GM23248 (cell line): ENCODE data around the gene CUX1. TPM values are rescaled to one million over a fixed set of nuclear protein-coding genes. Genes with fewer than 3 reads are reported as not detected.
A peak's percentile ranks its signal among the peaks of the same experiment; 100 is the strongest.
"Not testable (repeated sequence)": the region's sequence is repeated elsewhere in the genome, so short reads cannot be mapped to it uniquely, and the experiment has no call there.

Source experiments
- DNase-seq: peaks from one replicate; pipeline ENCODE4 v3.0.0-alpha.2; 2015
- H2AFZ ChIP-seq: fragments of 200-600 bp; sonication (generic); 2 replicates; pipeline ENCODE4 v1.6.1; 2016; ENCODE audit warnings: antibody characterized with exemption
- H3F3A ChIP-seq: fragments of 200-600 bp; sonication (generic); 2 replicates; pipeline ENCODE4 v1.6.1; 2016; ENCODE audit warnings: mild to moderate bottlenecking, antibody characterized with exemption, mixed run types; ENCODE audit not compliant: insufficient read depth
- H3K27ac ChIP-seq: fragments of 200-600 bp; sonication (generic); 2 replicates; pipeline ENCODE4 v1.5.1; 2016; ENCODE audit warnings: mild to moderate bottlenecking
- H3K27me3 ChIP-seq: fragments of 200-600 bp; sonication (generic); replicated peaks from 2 replicates; pipeline ENCODE4 v1.6.1; 2016; ENCODE audit warnings: mild to moderate bottlenecking; ENCODE audit not compliant: insufficient read depth
- H3K36me3 ChIP-seq: fragments of 200-600 bp; sonication (generic); 2 replicates; pipeline ENCODE4 v1.6.1; 2016; ENCODE audit warnings: low read depth, mild to moderate bottlenecking
- H3K4me1 ChIP-seq: fragments of 200-600 bp; sonication (generic); 2 replicates; pipeline ENCODE4 v1.6.1; 2016; ENCODE audit warnings: mild to moderate bottlenecking; ENCODE audit not compliant: insufficient read depth
- H3K4me2 ChIP-seq: fragments of 200-600 bp; sonication (generic); one replicate; pipeline ENCODE4 v1.6.1; 2016; ENCODE audit warnings: mild to moderate bottlenecking; ENCODE audit not compliant: unreplicated experiment
- H3K4me3 ChIP-seq: fragments of 200-600 bp; sonication (generic); 2 replicates; pipeline ENCODE4 v1.5.1; 2016; ENCODE audit warnings: mild to moderate bottlenecking
- H3K79me2 ChIP-seq: fragments of 200-600 bp; sonication (generic); 2 replicates; pipeline ENCODE4 v1.6.1; 2016; ENCODE audit warnings: mild to moderate bottlenecking; ENCODE audit not compliant: insufficient read depth
- H3K9ac ChIP-seq: fragments of 200-600 bp; sonication (generic); 2 replicates; pipeline ENCODE4 v1.6.1; 2016; ENCODE audit warnings: mild to moderate bottlenecking
- H3K9me2 ChIP-seq: fragments of 200-600 bp; sonication (generic); 2 replicates; pipeline ENCODE4 v1.6.1; 2016; ENCODE audit warnings: mixed run types, mild to moderate bottlenecking, moderate library complexity; ENCODE audit not compliant: insufficient read depth
- H3K9me3 ChIP-seq: fragments of 200-600 bp; sonication (generic); one replicate; pipeline ENCODE4 v1.6.1; 2017; ENCODE audit warnings: low read depth
- H4K20me1 ChIP-seq: fragments of 200-600 bp; sonication (generic); 2 replicates; pipeline ENCODE4 v1.6.0; 2016; ENCODE audit not compliant: insufficient read depth
- EZH2 ChIP-seq: fragments of 200-600 bp; sonication (generic); IDR thresholded peaks from 2 replicates; pipeline ENCODE4 v1.6.1; 2018; ENCODE audit warnings: antibody characterized with exemption, mild to moderate bottlenecking; ENCODE audit not compliant: insufficient read depth, poor library complexity, severe bottlenecking
- EZH2phosphoT487 ChIP-seq: fragments of 200-600 bp; sonication (generic); IDR thresholded peaks from 2 replicates; pipeline ENCODE4 v1.6.1; 2018; ENCODE audit warnings: antibody characterized with exemption, moderate library complexity, mild to moderate bottlenecking, low read depth; ENCODE audit not compliant: insufficient read depth
- WGBS, 2 experiments: methylation state at CpG; one replicate each; pipeline ENCODE4 v1.1.6; 2015 to 2017; ENCODE audit warnings: low lambda C conversion rate in 2 of 2, low coverage in 1 of 2; ENCODE audit errors: missing lambda C conversion rate in 2 of 2; 5-methylcytosine and 5-hydroxymethylcytosine counted together
- in situ Hi-C: fragments of 300-500 bp; cut with MboI; formaldehyde crosslinking; loops from 2 replicates; pipeline ENCODE4 v1.15.0; 2020
- polyA plus RNA-seq: library from polyadenylated mRNA; unstranded; fragments of >200 nt; fragmentation: Nextera tagmentation; extraction: Ambion mirVana; gene quantifications from 2 replicates; pipeline ENCODE4 v1.2.1, GENCODE V29; 2016
- total RNA-seq: library from RNA; depleted of rRNA; stranded (reverse); fragments of >200 nt; shearing (Covaris generic); gene quantifications from 2 replicates; pipeline ENCODE4 v1.2.3, GENCODE V29; 2014

CUX1 gene
- total and polyA plus RNA-seq, 2 experiments from 2014 or later = 30.2 to 34.9 TPM

DNA sequence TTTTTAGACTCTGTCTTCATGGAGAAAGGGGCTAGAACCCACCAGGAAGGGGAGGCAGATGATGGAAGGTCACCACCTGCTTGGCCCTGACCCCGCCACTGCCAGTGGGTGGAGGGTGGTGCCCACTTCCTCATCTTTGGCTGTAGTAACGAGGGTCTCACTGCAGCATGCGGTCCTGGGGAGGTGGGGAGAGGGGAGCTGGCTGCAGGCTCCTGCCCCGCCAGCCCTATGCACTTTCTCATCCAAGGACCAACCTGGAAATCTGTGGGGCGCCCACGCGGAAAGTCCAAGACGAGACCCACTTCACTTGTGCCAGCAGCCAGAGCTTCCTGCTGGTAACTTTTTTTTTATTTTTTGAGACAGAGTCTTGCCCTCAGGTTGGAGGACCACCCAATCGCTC lies 101.0 kb downstream of the CUX1 start:
- TF ChIP-seq EZH2 (no peak), EZH2phosphoT487 (no peak)
- Histone ChIP-seq H3K4me3 (no peak overlapping the region), H3K9me3 (no peaks in the 10 kb centered on the region), H3K4me1 (peaks cover 7% of the 10 kb centered on the region), H4K20me1 (no peaks in the 10 kb centered on the region), H2AFZ (no peak overlapping the region), H3K9ac (no peak overlapping the region), H3F3A (peaks cover 4% of the 10 kb centered on the region; the same call in 1 of the 2 replicates), H3K27ac (no peak overlapping the region), H3K79me2 (peaks cover 43% of the 10 kb centered on the region), H3K36me3 (no peaks in the 10 kb centered on the region), H3K4me2 (no peak overlapping the region), H3K27me3 (no peaks in the 10 kb centered on the region), H3K9me2 (no peaks in the 10 kb centered on the region)
- in situ Hi-C loops = no loop called here
- DNase-seq = no peak
- WGBS, 2 experiments = 98 to 100% methylated on average over 7 to 8 of the region's 9 CpGs

GRCh38 chr7:101919363-101920115 lies 102.1 kb downstream of the CUX1 start:
- H3K9me2 ChIP-seq = no peaks in the 10 kb centered on the region
- in situ Hi-C loops = no loop called here
- H3K4me2 ChIP-seq = no peak overlapping the region
- H3K9ac ChIP-seq = no peak overlapping the region
- H3F3A ChIP-seq = peaks cover 10% of the 10 kb centered on the region; the same call in 1 of the 2 replicates
- TF ChIP-seq EZH2 = no peak
- no peak for TF ChIP-seq EZH2phosphoT487
- H3K4me3 ChIP-seq = no peak overlapping the region
- H2AFZ ChIP-seq = no peak overlapping the region
- no peaks in the 10 kb centered on the region for H3K9me3 ChIP-seq
- H3K27ac ChIP-seq = no peak overlapping the region
- H3K79me2 ChIP-seq = peaks cover 36% of the 10 kb centered on the region
- no peaks in the 10 kb centered on the region for H4K20me1 ChIP-seq
- H3K36me3 ChIP-seq = no peaks in the 10 kb centered on the region
- no peaks in the 10 kb centered on the region for H3K27me3 ChIP-seq
- peaks cover 18% of the 10 kb centered on the region for H3K4me1 ChIP-seq
- DNase-seq = no peak
- 96 to 97% methylated on average over 23 to 24 of the region's 24 CpGs for WGBS, 2 experiments

DNA sequence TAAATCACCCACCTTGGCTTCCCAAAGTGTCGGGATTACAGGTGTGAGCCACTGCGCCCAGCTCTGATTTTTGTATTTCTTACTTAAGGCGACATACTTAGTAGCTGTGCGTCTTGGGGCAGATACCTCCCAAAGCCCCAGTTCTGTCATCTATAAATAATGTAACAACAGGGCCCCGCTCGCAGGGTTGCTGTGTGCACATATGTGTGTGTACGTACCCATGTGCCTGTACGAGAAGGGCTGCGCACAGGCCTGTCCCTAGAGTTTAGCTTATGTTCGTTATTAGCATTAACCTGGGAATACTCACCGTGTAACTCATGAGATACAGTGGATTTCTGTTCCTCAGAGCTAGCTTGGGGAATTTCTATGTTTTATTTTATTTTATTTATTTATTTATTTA lies 103.6 kb downstream of the CUX1 start:
- H3K9me3 ChIP-seq = no peaks in the 10 kb centered on the region
- H3F3A ChIP-seq = peaks cover 10% of the 10 kb centered on the region; the same call in 1 of the 2 replicates
- H3K27me3 ChIP-seq = no peaks in the 10 kb centered on the region
- 92 to 94% methylated on average over 11 of the region's 11 CpGs for WGBS, 2 experiments
- no peak for TF ChIP-seq EZH2
- no peak for TF ChIP-seq EZH2phosphoT487
- no peaks in the 10 kb centered on the region for H3K9me2 ChIP-seq
- H3K36me3 ChIP-seq = no peaks in the 10 kb centered on the region
- H3K4me1 ChIP-seq = peaks cover 19% of the 10 kb centered on the region
- H3K4me3 ChIP-seq = no peak overlapping the region
- H3K27ac ChIP-seq = no peak overlapping the region
- no peak for DNase-seq
- in situ Hi-C loops = no loop called here
- H2AFZ ChIP-seq = no peak overlapping the region
- H3K9ac ChIP-seq = no peak overlapping the region
- no peak overlapping the region for H3K4me2 ChIP-seq
- no peaks in the 10 kb centered on the region for H4K20me1 ChIP-seq
- peaks cover 38% of the 10 kb centered on the region for H3K79me2 ChIP-seq

DNA sequence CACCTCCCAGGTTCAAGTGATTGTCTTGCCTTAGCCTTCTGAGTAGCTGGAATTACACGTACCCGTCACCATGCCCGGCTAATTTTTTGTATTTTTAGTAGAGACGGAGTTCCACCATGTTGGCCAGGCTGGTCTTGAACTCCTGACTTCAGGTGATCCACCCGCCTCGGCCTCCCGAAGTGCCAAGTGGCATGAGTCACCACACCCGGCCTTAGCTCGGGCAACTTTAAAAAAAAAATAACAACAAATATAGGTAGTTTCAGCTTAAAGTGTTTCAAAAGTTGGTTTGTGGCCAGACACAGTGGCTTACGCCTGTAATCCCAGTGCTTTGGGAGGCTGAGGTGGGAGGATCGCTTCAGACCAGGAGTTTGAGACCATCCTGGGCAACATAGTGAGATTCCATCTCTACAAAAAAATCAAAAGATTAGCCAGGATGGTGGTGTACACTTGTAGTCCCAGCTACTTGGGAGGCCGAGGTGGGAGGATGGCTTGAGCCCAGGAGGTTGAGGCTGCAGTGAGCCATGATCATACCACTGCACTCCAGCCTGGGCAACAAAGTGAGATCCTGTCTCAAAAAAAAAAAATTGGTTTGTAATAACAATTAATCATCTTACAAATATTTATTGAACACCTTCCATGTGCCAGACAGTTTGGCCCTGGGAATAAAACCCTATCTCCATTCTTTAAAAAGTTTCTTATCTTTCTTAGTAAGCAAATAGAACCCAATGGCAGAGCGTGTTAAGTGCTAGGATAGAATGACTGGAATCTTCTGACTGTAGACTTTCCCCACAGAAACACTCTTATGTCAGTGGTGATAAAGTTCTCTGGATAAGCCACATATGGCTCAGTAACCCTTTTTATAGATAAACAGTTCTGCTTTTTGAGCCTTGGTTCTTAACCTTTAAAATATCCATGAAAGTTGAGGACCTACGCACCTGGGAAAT lies 104.4 kb downstream of the CUX1 start:
- in situ Hi-C loops, H3K9me2 ChIP-seq, H3K4me2 ChIP-seq, H3K36me3 ChIP-seq, H3K9ac ChIP-seq, H3K27ac ChIP-seq, H2AFZ ChIP-seq, H4K20me1 ChIP-seq, H3K9me3 ChIP-seq, H3K4me3 ChIP-seq, H3K27me3 ChIP-seq: not testable (repeated sequence)
- H3K4me1 ChIP-seq = peaks cover 19% of the 10 kb centered on the region
- 97 to 98% methylated on average over 14 of the region's 14 CpGs for WGBS, 2 experiments
- H3K79me2 ChIP-seq = peaks cover 38% of the 10 kb centered on the region
- H3F3A ChIP-seq = peaks cover 10% of the 10 kb centered on the region; the same call in 1 of the 2 replicates
- peak; percentile 12 for DNase-seq
